Measurements from ENCODE around the gene ZMIZ1.

Gene ZMIZ1

DNA sequence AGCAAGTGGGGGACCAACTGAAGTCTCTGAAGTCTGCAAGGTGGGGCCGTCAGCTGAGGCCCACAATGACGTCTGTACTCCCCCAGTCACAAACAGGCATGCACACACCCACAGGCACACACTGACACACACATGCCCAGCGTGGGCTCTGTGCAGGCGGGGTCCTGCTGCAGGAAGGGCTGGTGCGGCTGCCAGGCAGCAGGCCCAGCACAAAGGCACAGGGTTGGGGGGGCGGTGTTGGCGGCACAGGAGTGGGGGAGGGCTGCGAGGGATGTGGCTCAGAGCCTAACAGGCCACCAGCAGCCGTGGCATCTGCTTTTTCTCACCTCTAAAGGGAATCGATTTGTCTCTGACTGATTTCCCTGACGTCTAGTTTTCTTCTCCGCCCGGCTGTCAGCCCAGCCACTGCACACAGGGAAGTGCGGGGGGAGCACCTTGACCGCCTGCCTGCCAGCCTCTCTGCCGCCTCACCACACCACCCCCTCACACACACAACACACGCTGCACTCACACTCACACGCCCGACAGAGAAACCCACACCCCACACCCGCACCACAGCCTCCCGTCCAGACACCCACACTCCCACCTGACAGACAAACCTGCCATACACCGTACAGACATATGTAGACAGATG is 43.5 kb upstream of the ZMIZ1 start:
- Histone ChIP-seq H3K4me3 (ENCODE audit: low read depth, low read length) (no peak overlapping the region), H3K27me3 (replicated peaks) (no peaks in the 10 kb centered on the region), H3K27ac (no peak overlapping the region), H3K36me3 (replicated peaks) (no peaks in the 10 kb centered on the region)
- no peak for DNase-seq
- TF ChIP-seq, protein P1, sequence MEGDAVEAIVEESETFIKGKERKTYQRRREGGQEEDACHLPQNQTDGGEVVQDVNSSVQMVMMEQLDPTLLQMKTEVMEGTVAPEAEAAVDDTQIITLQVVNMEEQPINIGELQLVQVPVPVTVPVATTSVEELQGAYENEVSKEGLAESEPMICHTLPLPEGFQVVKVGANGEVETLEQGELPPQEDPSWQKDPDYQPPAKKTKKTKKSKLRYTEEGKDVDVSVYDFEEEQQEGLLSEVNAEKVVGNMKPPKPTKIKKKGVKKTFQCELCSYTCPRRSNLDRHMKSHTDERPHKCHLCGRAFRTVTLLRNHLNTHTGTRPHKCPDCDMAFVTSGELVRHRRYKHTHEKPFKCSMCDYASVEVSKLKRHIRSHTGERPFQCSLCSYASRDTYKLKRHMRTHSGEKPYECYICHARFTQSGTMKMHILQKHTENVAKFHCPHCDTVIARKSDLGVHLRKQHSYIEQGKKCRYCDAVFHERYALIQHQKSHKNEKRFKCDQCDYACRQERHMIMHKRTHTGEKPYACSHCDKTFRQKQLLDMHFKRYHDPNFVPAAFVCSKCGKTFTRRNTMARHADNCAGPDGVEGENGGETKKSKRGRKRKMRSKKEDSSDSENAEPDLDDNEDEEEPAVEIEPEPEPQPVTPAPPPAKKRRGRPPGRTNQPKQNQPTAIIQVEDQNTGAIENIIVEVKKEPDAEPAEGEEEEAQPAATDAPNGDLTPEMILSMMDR (IDR thresholded peaks at IDR 0.05; ENCODE audit: low read depth, low read length, missing control alignments): no peak
- in situ Hi-C loops (cut with HindIII; ENCODE audit: low pct_ligation_motif_present, low sequenced_read_pairs): no loop called here

DNA sequence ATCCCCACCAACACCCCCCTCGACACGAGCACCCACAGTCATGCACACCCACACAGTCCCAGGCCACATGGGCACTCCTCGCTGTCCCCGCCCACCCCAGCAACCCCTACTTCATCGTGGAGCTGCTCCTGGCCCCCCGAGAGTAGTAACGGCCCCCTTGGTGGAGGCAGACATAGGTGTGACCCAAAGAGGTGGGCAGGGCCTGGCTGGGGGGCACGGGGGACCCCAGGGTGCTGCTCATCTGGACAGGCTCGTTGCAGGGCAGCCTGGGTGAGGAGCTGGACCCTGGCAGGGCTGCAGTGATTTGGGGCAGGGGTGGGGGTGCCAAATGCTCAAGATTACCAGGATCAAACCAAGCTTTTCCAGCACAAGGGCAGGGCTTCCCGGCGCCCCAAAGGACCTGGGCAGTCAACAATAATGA is 42.4 kb upstream of the ZMIZ1 start:
- H3K27me3 ChIP-seq (replicated peaks): peaks cover 3% of the 10 kb centered on the region
- H3K27ac ChIP-seq: no peak overlapping the region
- H3K36me3 ChIP-seq (replicated peaks): no peaks in the 10 kb centered on the region
- H3K4me3 ChIP-seq (ENCODE audit: low read depth, low read length): no peak overlapping the region
- TF ChIP-seq, protein P1 (IDR thresholded peaks at IDR 0.05; ENCODE audit: low read depth, low read length, missing control alignments): no peak
- in situ Hi-C loops (cut with HindIII; ENCODE audit: low pct_ligation_motif_present, low sequenced_read_pairs): no loop called here
- DNase-seq: no peak

DNA sequence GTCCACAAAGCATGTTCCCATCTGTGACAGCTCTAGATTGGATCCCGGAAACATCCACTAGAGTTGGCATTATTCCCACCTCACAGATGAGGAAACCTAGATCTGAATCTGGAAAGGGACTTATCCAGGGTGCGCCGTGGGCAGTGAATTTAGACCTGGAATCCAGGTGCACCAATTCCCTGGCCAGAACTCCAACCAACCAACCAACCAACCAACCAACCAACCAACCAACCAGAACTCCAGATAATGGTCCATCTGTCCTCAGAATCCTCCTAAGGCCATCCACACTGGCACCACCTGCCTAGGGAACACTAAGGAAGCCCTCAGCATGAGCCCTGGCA is 42.0 kb upstream of the ZMIZ1 start:
- peaks cover 3% of the 10 kb centered on the region for H3K27me3 ChIP-seq (replicated peaks)
- DNase-seq: no peak
- TF ChIP-seq, protein P1 (IDR thresholded peaks at IDR 0.05; ENCODE audit: low read depth, low read length, missing control alignments): no peak
- in situ Hi-C loops (cut with HindIII; ENCODE audit: low pct_ligation_motif_present, low sequenced_read_pairs): no loop called here
- H3K36me3 ChIP-seq (replicated peaks): no peaks in the 10 kb centered on the region
- H3K27ac ChIP-seq: no peak overlapping the region
- no peak overlapping the region for H3K4me3 ChIP-seq (ENCODE audit: low read depth, low read length)

DNA sequence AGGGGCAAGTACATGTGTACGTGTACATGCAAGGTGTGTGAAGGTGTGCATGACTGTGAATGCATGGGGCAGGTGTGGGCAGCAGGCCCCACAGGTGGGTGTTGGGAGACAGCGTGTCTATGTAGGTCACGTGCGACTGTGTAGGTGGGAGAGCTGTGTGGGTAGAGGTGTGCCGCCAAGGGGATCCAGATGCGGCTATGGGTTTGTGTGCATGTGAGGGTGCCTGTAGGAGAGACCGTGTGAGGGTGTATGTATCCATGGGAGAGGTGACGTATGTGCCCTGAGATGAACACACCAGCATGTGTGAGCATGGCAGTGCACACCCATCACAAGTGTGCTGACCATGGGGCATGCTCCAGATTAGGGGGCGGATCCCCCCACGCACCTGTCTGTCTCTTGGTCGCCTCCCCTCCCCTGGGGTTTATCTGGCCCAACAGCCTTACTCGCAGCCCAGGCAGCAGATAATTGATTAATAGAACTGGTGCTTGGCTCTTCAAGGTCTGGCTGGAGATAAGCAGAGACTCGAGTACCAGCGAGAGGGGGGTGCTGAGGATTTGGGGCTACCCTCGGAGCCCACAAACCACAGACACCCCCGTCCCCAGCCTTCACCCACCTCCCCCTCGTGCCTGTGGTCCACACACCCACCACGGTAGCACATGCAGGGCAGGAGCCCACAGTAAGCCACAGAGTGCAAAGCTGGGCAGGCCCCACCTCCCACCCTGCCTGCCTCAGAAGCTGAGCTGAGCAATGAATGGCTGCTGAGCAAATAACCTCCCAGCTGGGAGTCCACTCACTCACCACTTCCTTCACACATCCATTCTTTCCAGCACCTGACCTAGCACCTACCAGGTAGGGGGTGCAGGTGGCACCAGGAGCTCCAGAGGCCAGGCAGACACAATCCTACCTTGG is 41.4 kb upstream of the ZMIZ1 start:
- no peak overlapping the region for H3K27ac ChIP-seq
- H3K36me3 ChIP-seq (replicated peaks): no peaks in the 10 kb centered on the region
- no peak for DNase-seq
- in situ Hi-C loops (cut with HindIII; ENCODE audit: low pct_ligation_motif_present, low sequenced_read_pairs): no loop called here
- H3K27me3 ChIP-seq (replicated peaks): peaks cover 3% of the 10 kb centered on the region
- H3K4me3 ChIP-seq (ENCODE audit: low read depth, low read length): no peak overlapping the region
- TF ChIP-seq, protein P1 (IDR thresholded peaks at IDR 0.05; ENCODE audit: low read depth, low read length, missing control alignments): no peak

DNA sequence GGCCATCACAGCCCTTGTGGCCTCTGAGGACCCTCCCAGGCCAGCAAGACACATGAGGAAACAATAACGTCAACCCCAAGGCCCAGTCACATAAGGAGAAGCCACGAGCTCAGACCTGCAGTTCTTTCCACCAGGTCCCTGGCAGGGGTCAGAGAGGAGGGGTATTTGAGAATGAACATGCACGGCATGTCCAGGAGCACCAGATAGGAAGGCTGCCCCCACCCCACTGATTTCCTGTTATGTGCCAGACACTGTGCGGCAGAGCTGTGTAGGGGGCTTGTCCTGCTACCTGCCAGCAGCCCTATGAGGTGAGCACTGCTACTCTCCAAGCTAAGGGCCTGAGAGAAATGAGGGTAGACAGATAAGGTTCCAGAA is 40.7 kb upstream of the ZMIZ1 start:
- TF ChIP-seq, protein P1 (IDR thresholded peaks at IDR 0.05; ENCODE audit: low read depth, low read length, missing control alignments): no peak
- no peak overlapping the region for H3K27ac ChIP-seq
- no peak for DNase-seq
- H3K27me3 ChIP-seq (replicated peaks): peaks cover 3% of the 10 kb centered on the region
- no peak overlapping the region for H3K4me3 ChIP-seq (ENCODE audit: low read depth, low read length)
- H3K36me3 ChIP-seq (replicated peaks): no peaks in the 10 kb centered on the region
- in situ Hi-C loops (cut with HindIII; ENCODE audit: low pct_ligation_motif_present, low sequenced_read_pairs): no loop called here

All from brain microvascular endothelial cell (primary cell).